OCI-LY3 (cell line): Measurements from ENCODE around the gene AMELY.

ENCODE experiments used
- CTCF ChIP-seq: fragments of 200-600, 300-600 bp; sonication (generic); IDR thresholded peaks from 2 replicates; pipeline ENCODE4 v1.5.1; 2014; ENCODE audit warnings: antibody characterized with exemption, low read length, low read depth
- EZH2phosphoT487 ChIP-seq: fragments of 200-600 bp; shearing (Covaris generic); IDR thresholded peaks from 2 replicates; pipeline ENCODE4 v1.6.1; 2018; ENCODE audit warnings: antibody characterized with exemption, mixed run types, low read depth

GRCh38 chrY:6849384-6849783, 62.2 kb downstream of the AMELY start:
- TF ChIP-seq CTCF (no peak), EZH2phosphoT487 (no peak)
